K562 (cell line): ENCODE measurements around the gene VSIG10. TPM values are rescaled to one million over a fixed set of nuclear protein-coding genes. Genes with fewer than 3 reads are reported as not detected.

Experiments
- BCL6 ChIP-seq: fragments of 250-450 bp; sonication (Bioruptor Pico); IDR thresholded peaks from 2 replicates; pipeline ENCODE4 v1.4.0; 2020
- FOXK1 ChIP-seq: sonication (generic); formaldehyde crosslinking; IDR thresholded peaks from 2 replicates; pipeline ENCODE4 v1.8.0; 2022; ENCODE audit warnings: missing genetic modification reagents, mild to moderate bottlenecking, borderline replicate concordance
- FOXK2 ChIP-seq, 2 experiments: fragments of 450-650 bp; IDR thresholded peaks in 1 of 2; conservative IDR thresholded peaks in 1 of 2; 2 replicates each; pipeline ENCODE4 v1.6.1; 2016; ENCODE audit warnings: low read depth in 2 of 2, mild to moderate bottlenecking in 1 of 2
- POLR3G ChIP-seq: IDR thresholded peaks from 2 replicates; pipeline ENCODE4 v1.6.1; 2011; ENCODE audit not compliant: insufficient read length, insufficient replicate concordance; ENCODE audit errors: extremely low read depth
- SIX5 ChIP-seq, 2 experiments: IDR thresholded peaks; 2 replicates each; pipeline ENCODE4 v1.6.1; 2011; ENCODE audit warnings: low read length in 2 of 2, borderline replicate concordance in 1 of 2, low read depth in 1 of 2, mild to moderate bottlenecking in 1 of 2, moderate library complexity in 1 of 2; ENCODE audit not compliant: insufficient read depth in 1 of 2
- SMARCA4 ChIP-seq: fragments of 450-650 bp; IDR thresholded peaks from 2 replicates; pipeline ENCODE4 v1.6.1; 2016
- THRAP3 ChIP-seq: fragments of 450-650 bp; IDR thresholded peaks from 2 replicates; pipeline ENCODE4 v1.6.1; 2016; ENCODE audit warnings: mild to moderate bottlenecking, inconsistent platforms, borderline replicate concordance
- ZNF121 ChIP-seq: sonication (generic); formaldehyde crosslinking; conservative IDR thresholded peaks from 2 replicates; pipeline ENCODE4 v1.8.0; 2022; ENCODE audit warnings: missing genetic modification reagents
- ZNF584 ChIP-seq: fragments of 200-800 bp; sonication (Bioruptor generic); IDR thresholded peaks from 2 replicates; pipeline ENCODE4 v1.6.1; 2016; ENCODE audit warnings: low read depth, mild to moderate bottlenecking, missing genetic modification characterization, missing compliant biosample characterization
- polyA plus RNA-seq, 8 experiments: library from polyadenylated mRNA; depleted of rRNA in 4 of 8; stranded (reverse) in 5 of 8; unstranded in 3 of 8; fragments of >200 nt; fragmentation: Nextera tagmentation in 2 of 8; fragmentation: Illumina TruSeq in 1 of 8; extraction: Ambion mirVana in 2 of 8; extraction: Trizol in 1 of 8; gene quantifications; 2 replicates each; pipeline versions ENCODE4 v1.2.1 to v1.2.3, GENCODE V29; 2011 to 2014; ENCODE audit warnings: inconsistent platforms in 1 of 8, missing spikeins in 1 of 8
- total RNA-seq, 7 experiments: library from RNA; depleted of rRNA in 6 of 7; stranded (reverse); fragments of >200 nt in 6 of 7; fragmentation: Illumina TruSeq in 2 of 7; extraction: Trizol in 2 of 7; gene quantifications; 2 replicates each; pipeline versions ENCODE4 v1.2.1 to v1.2.3, GENCODE V29; 2011 to 2021; ENCODE audit warnings: low replicate concordance in 1 of 7
- TF ChIP-seq, protein P1 (sequence below): fragments of 450-650 bp; IDR thresholded peaks from 2 replicates; pipeline ENCODE4 v1.6.1; 2017; ENCODE audit warnings: mild to moderate bottlenecking, moderate library complexity
- TF ChIP-seq, protein P2 (sequence below): IDR thresholded peaks from 2 replicates; pipeline ENCODE4 v1.6.1; 2011; ENCODE audit not compliant: insufficient read length; ENCODE audit errors: extremely low read depth
- TF ChIP-seq, protein P3 (sequence below), 2 experiments: fragments of 450-650 bp; IDR thresholded peaks; 2 replicates each; pipeline ENCODE4 v1.6.1; 2018; ENCODE audit warnings: mild to moderate bottlenecking in 2 of 2, low read depth in 1 of 2; ENCODE audit not compliant: partially characterized antibody in 2 of 2
- TF ChIP-seq, protein P4 (sequence below): fragments of 450-650 bp; IDR thresholded peaks from 2 replicates; pipeline ENCODE4 v1.7.1; 2018; ENCODE audit warnings: mild to moderate bottlenecking, low read depth; ENCODE audit not compliant: partially characterized antibody
- TF ChIP-seq, protein P5 (sequence below): sonication (generic); formaldehyde crosslinking; IDR thresholded peaks from 2 replicates; pipeline ENCODE4 v1.8.1; 2023; ENCODE audit warnings: mild to moderate bottlenecking, missing genetic modification reagents

VSIG10 gene
- total and polyA plus RNA-seq, 9 of the 15 experiments (the other 6 are each of a cell fraction or from before 2014, with no cell fraction given), result 4.1 to 8.8 (median 4.7) TPM

DNA sequence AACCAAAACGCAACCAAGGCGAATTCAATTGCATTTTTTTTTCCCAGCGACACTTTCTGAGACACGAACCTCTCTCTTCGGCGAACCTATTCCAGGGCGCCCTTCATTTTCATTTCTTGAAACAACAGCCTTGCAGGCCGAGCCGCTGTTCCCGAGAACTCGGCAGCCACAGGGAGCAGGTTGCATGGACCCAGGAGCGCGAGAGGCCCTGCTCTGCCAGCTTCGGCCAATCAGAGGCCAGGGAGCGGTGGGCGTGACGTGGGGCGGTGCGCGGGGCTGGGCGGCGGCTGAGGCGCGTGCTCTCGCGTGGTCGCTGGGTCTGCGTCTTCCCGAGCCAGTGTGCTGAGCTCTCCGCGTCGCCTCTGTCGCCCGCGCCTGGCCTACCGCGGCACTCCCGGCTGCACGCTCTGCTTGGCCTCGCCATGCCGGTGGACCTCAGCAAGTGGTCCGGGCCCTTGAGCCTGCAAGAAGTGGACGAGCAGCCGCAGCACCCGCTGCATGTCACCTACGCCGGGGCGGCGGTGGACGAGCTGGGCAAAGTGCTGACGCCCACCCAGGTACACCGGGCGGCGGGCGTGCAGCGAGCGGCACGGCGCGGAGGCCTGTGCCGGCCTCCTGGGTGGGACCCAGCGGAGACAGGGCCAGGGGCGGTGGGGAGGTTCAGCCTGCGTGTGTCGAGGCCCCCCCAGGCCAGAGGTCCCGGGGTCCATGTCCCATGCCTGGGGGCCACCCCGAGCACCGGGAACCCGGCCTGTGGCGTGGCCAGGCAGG, 32.2 kb upstream of the VSIG10 start, which contains the start of gene PEBP1 (continued):
- TF ChIP-seq, protein P1, sequence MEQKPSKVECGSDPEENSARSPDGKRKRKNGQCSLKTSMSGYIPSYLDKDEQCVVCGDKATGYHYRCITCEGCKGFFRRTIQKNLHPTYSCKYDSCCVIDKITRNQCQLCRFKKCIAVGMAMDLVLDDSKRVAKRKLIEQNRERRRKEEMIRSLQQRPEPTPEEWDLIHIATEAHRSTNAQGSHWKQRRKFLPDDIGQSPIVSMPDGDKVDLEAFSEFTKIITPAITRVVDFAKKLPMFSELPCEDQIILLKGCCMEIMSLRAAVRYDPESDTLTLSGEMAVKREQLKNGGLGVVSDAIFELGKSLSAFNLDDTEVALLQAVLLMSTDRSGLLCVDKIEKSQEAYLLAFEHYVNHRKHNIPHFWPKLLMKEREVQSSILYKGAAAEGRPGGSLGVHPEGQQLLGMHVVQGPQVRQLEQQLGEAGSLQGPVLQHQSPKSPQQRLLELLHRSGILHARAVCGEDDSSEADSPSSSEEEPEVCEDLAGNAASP, result no peak
- TF ChIP-seq, protein P2, sequence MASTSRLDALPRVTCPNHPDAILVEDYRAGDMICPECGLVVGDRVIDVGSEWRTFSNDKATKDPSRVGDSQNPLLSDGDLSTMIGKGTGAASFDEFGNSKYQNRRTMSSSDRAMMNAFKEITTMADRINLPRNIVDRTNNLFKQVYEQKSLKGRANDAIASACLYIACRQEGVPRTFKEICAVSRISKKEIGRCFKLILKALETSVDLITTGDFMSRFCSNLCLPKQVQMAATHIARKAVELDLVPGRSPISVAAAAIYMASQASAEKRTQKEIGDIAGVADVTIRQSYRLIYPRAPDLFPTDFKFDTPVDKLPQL, result no peak
- TF ChIP-seq ZNF584 (CRISPR knock-in tag) (no peak), SMARCA4 (no peak), FOXK1 (CRISPR knock-in tag) (no peak; the same call in 1 of the 2 replicates), FOXK2 (conservative IDR thresholded peaks at IDR 0.05 in 1 of 2, IDR thresholded peaks at IDR 0.05 in 1 of 2; ENCODE audit: low read depth in 2 of 2) (no peak), ZNF121 (CRISPR knock-in tag) (no peak), SIX5 (IDR thresholded peaks at IDR 0.05; ENCODE audit: borderline replicate concordance in 1 of 2, insufficient read depth in 1 of 2, low read depth in 1 of 2, low read length in 2 of 2) (no peak), POLR3G (no peak), BCL6 (CRISPR knock-in tag) (no peak), THRAP3 (no peak)
- TF ChIP-seq, protein P3, sequence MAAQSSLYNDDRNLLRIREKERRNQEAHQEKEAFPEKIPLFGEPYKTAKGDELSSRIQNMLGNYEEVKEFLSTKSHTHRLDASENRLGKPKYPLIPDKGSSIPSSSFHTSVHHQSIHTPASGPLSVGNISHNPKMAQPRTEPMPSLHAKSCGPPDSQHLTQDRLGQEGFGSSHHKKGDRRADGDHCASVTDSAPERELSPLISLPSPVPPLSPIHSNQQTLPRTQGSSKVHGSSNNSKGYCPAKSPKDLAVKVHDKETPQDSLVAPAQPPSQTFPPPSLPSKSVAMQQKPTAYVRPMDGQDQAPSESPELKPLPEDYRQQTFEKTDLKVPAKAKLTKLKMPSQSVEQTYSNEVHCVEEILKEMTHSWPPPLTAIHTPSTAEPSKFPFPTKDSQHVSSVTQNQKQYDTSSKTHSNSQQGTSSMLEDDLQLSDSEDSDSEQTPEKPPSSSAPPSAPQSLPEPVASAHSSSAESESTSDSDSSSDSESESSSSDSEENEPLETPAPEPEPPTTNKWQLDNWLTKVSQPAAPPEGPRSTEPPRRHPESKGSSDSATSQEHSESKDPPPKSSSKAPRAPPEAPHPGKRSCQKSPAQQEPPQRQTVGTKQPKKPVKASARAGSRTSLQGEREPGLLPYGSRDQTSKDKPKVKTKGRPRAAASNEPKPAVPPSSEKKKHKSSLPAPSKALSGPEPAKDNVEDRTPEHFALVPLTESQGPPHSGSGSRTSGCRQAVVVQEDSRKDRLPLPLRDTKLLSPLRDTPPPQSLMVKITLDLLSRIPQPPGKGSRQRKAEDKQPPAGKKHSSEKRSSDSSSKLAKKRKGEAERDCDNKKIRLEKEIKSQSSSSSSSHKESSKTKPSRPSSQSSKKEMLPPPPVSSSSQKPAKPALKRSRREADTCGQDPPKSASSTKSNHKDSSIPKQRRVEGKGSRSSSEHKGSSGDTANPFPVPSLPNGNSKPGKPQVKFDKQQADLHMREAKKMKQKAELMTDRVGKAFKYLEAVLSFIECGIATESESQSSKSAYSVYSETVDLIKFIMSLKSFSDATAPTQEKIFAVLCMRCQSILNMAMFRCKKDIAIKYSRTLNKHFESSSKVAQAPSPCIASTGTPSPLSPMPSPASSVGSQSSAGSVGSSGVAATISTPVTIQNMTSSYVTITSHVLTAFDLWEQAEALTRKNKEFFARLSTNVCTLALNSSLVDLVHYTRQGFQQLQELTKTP (IDR thresholded peaks at IDR 0.05; ENCODE audit: low read depth in 1 of 2, partially characterized antibody in 2 of 2), result no peak
- TF ChIP-seq, protein P4, sequence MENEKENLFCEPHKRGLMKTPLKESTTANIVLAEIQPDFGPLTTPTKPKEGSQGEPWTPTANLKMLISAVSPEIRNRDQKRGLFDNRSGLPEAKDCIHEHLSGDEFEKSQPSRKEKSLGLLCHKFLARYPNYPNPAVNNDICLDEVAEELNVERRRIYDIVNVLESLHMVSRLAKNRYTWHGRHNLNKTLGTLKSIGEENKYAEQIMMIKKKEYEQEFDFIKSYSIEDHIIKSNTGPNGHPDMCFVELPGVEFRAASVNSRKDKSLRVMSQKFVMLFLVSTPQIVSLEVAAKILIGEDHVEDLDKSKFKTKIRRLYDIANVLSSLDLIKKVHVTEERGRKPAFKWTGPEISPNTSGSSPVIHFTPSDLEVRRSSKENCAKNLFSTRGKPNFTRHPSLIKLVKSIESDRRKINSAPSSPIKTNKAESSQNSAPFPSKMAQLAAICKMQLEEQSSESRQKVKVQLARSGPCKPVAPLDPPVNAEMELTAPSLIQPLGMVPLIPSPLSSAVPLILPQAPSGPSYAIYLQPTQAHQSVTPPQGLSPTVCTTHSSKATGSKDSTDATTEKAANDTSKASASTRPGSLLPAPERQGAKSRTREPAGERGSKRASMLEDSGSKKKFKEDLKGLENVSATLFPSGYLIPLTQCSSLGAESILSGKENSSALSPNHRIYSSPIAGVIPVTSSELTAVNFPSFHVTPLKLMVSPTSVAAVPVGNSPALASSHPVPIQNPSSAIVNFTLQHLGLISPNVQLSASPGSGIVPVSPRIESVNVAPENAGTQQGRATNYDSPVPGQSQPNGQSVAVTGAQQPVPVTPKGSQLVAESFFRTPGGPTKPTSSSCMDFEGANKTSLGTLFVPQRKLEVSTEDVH, result no peak
- TF ChIP-seq, protein P5, sequence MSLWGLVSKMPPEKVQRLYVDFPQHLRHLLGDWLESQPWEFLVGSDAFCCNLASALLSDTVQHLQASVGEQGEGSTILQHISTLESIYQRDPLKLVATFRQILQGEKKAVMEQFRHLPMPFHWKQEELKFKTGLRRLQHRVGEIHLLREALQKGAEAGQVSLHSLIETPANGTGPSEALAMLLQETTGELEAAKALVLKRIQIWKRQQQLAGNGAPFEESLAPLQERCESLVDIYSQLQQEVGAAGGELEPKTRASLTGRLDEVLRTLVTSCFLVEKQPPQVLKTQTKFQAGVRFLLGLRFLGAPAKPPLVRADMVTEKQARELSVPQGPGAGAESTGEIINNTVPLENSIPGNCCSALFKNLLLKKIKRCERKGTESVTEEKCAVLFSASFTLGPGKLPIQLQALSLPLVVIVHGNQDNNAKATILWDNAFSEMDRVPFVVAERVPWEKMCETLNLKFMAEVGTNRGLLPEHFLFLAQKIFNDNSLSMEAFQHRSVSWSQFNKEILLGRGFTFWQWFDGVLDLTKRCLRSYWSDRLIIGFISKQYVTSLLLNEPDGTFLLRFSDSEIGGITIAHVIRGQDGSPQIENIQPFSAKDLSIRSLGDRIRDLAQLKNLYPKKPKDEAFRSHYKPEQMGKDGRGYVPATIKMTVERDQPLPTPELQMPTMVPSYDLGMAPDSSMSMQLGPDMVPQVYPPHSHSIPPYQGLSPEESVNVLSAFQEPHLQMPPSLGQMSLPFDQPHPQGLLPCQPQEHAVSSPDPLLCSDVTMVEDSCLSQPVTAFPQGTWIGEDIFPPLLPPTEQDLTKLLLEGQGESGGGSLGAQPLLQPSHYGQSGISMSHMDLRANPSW (CRISPR knock-in tag), result no peak
